CMK (cell line): ENCODE data around the gene DOCK4.

Experiments used
- DNase-seq: peaks from one replicate; pipeline ENCODE4 v3.0.0-alpha.2; 2010; ENCODE audit warnings: low read depth

Gene DOCK4

GRCh38 chr7:111763221-111763801 lies 442.9 kb downstream of the DOCK4 start:
- no peak for DNase-seq

- DNase-seq: no peak
These were observed 443.4 kb downstream of the DOCK4 start for GRCh38 chr7:111762799-111763198.

- no peak for DNase-seq
These were observed 444.0 kb downstream of the DOCK4 start for GRCh38 chr7:111762211-111762610.

GRCh38 chr7:111760043-111760442 lies 446.2 kb downstream of the DOCK4 start:
- DNase-seq: no peak

GRCh38 chr7:111758332-111758731 lies 447.9 kb downstream of the DOCK4 start:
- DNase-seq: no peak

GRCh38 chr7:111756687-111757178 lies 449.5 kb downstream of the DOCK4 start:
- no peak for DNase-seq

GRCh38 chr7:111755383-111755782 lies 450.8 kb downstream of the DOCK4 start:
- no peak for DNase-seq

GRCh38 chr7:111753968-111754367 lies 452.2 kb downstream of the DOCK4 start:
- no peak for DNase-seq

GRCh38 chr7:111752022-111752582 lies 454.1 kb downstream of the DOCK4 start:
- peak; percentile 27 for DNase-seq

- no peak for DNase-seq
These were observed 455.3 kb downstream of the DOCK4 start for GRCh38 chr7:111750878-111751277.

GRCh38 chr7:111750228-111750627 lies 456.0 kb downstream of the DOCK4 start:
- DNase-seq: no peak

GRCh38 chr7:111749625-111750024 lies 456.6 kb downstream of the DOCK4 start:
- DNase-seq: no peak

GRCh38 chr7:111747718-111748117 lies 458.5 kb downstream of the DOCK4 start:
- no peak for DNase-seq

GRCh38 chr7:111746950-111747349 lies 459.2 kb downstream of the DOCK4 start:
- no peak for DNase-seq

- no peak for DNase-seq
These were observed 461.6 kb downstream of the DOCK4 start for GRCh38 chr7:111744501-111745155.

GRCh38 chr7:111743244-111743847 lies 462.9 kb downstream of the DOCK4 start:
- DNase-seq: no peak

- DNase-seq: no peak
These were observed 464.4 kb downstream of the DOCK4 start for GRCh38 chr7:111741811-111742240.

GRCh38 chr7:111740942-111741341 lies 465.3 kb downstream of the DOCK4 start:
- DNase-seq: no peak

GRCh38 chr7:111736552-111736874 lies 469.7 kb downstream of the DOCK4 start:
- no peak for DNase-seq

- peak; percentile 40 for DNase-seq
These were observed 470.3 kb downstream of the DOCK4 start for GRCh38 chr7:111735661-111736551.

GRCh38 chr7:111734954-111735660 lies 471.1 kb downstream of the DOCK4 start:
- DNase-seq: no peak

GRCh38 chr7:111732923-111733322 lies 473.3 kb downstream of the DOCK4 start:
- no peak for DNase-seq
